Type B pancreatic cell (in vitro differentiated cells): ENCODE measurements around the gene ADA. TPM values are rescaled to one million over a fixed set of nuclear protein-coding genes. Genes with fewer than 3 reads are reported as not detected.

Source experiments
- DNase-seq: peaks from one replicate; pipeline ENCODE4 v3.0.0; 2021; ENCODE audit warnings: mixed read lengths; ENCODE audit not compliant: unreplicated experiment; ENCODE audit errors: extremely low spot score
- H3K27ac Mint-ChIP-seq: 2 replicates; pipeline ENCODE4 v1.8.0; 2021; ENCODE audit warnings: mild to moderate bottlenecking, mixed read lengths
- H3K27me3 Mint-ChIP-seq: 2 replicates; pipeline ENCODE4 v1.8.0; 2021; ENCODE audit warnings: mixed read lengths
- H3K36me3 Mint-ChIP-seq: 2 replicates; pipeline ENCODE4 v1.8.0; 2021; ENCODE audit warnings: mixed read lengths
- H3K4me1 Mint-ChIP-seq: one replicate; pipeline ENCODE4 v1.8.0; 2021; ENCODE audit warnings: mixed read lengths; ENCODE audit not compliant: unreplicated experiment
- H3K4me3 Mint-ChIP-seq: 2 replicates; pipeline ENCODE4 v1.8.0; 2021; ENCODE audit warnings: mild to moderate bottlenecking, mixed read lengths
- H3K9me3 Mint-ChIP-seq: 2 replicates; pipeline ENCODE4 v1.8.0; 2021; ENCODE audit warnings: mixed read lengths
- CTCF ChIP-seq: fragments of 200-600 bp; sonication (generic); conservative IDR thresholded peaks from 2 replicates; pipeline ENCODE4 v1.5.0; 2021; ENCODE audit warnings: antibody characterized with exemption, mild to moderate bottlenecking
- total RNA-seq: library from RNA; stranded (reverse); gene quantifications from 2 replicates; pipeline ENCODE4 v1.2.1, GENCODE V29; 2021; ENCODE audit warnings: low replicate concordance

ADA gene
- total RNA-seq, 1 donor from 2014 or later, result 15.1 TPM

DNA sequence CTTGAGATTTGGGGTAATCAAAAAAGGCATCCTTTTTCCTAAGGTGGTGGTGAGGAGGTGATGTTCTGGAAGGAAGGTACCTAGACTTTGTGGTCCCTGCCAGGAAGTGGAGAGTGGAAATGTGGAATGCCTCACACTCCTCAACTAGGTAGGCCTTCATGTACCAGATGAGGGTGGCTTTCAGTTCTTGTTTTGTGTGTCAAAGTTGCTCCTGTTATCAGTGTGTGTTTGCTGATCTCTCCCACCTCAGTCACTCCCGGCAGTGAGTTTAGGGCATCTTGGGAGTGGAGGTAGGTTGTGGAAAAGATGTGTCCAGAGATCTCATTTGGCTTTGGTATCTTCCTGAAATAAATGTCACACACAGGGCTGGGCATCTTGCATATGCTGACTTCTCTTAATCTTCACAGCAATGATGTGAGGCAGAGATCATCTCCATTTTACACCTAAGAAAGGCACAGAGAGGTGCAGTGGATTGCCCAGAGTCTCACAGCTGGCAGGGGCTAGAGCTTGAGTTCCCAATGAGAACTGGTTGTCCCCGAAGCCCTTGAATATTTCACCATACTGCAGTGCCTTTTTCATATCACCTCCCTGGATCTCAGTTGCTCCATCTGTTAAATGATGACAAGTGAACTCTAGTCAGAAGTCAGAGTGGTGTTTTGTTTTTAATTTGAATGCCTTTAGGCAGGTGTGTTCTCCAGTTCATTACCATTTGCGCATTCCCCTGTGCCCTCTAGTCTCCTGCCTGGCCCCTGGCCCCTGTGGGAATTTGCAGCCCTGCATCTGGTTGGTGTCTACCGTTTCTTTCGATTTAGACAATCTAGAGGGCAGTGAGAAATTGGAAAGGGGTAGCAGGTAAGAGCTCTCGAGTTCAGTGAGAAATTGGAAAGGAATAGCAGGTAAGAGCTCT is 66.2 kb downstream of the ADA start:
- Mint-ChIP-seq H3K36me3 (peaks cover 4% of the 10 kb centered on the region), H3K4me1 (peaks cover 34% of the 10 kb centered on the region), H3K9me3 (no peaks in the 10 kb centered on the region), H3K27me3 (peaks cover 3% of the 10 kb centered on the region), H3K4me3 (no peak overlapping the region), H3K27ac (no peak overlapping the region)
- DNase-seq, result no peak
- no peak for TF ChIP-seq CTCF

- no peaks in the 10 kb centered on the region for H3K9me3 Mint-ChIP-seq
- H3K4me3 Mint-ChIP-seq, result no peak overlapping the region
- H3K4me1 Mint-ChIP-seq, result peaks cover 41% of the 10 kb centered on the region
- H3K36me3 Mint-ChIP-seq, result no peaks in the 10 kb centered on the region
- TF ChIP-seq CTCF, result no peak
- no peak for DNase-seq
- H3K27ac Mint-ChIP-seq, result no peak overlapping the region
- H3K27me3 Mint-ChIP-seq, result peaks cover 3% of the 10 kb centered on the region
Measured at GRCh38 chr20:44584162-44584561, 67.3 kb downstream of the ADA start.

DNA sequence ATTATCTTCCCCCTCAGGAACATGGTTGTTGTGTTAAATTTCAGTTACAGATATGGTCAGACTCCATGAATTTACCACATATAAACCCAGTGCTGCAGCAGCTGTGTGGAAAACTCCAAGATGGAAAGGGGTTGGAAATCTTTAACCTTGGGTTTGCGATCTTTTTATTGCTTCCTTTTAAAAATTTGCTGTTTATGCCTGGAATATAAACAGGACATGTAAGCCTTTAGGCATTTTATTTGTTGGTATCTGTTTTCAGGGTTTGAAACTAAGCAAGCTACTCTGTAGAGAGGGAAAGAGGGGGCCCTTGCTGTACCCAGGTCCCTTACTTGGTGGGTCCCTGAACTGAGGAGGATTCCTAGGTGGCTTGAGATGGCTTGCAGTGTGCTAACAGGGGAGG is 68.3 kb downstream of the ADA start:
- no peaks in the 10 kb centered on the region for H3K36me3 Mint-ChIP-seq
- H3K4me1 Mint-ChIP-seq, result peaks cover 41% of the 10 kb centered on the region
- no peak overlapping the region for H3K4me3 Mint-ChIP-seq
- TF ChIP-seq CTCF, result no peak
- peaks cover 3% of the 10 kb centered on the region for H3K27me3 Mint-ChIP-seq
- H3K27ac Mint-ChIP-seq, result no peak overlapping the region
- H3K9me3 Mint-ChIP-seq, result no peaks in the 10 kb centered on the region
- DNase-seq, result no peak

GRCh38 chr20:44582311-44583025 is 69.0 kb downstream of the ADA start, which contains the start of gene PKIG:
Gene PKIG, plus strand, starts transcription at chr20:44582579. Its CDS starts 31,978 bp downstream, at chr20:44614557.
- TF ChIP-seq CTCF, result no peak
- peaks cover 3% of the 10 kb centered on the region for H3K27me3 Mint-ChIP-seq
- no peaks in the 10 kb centered on the region for H3K36me3 Mint-ChIP-seq
- H3K9me3 Mint-ChIP-seq, result no peaks in the 10 kb centered on the region
- no peak for DNase-seq
- H3K4me1 Mint-ChIP-seq, result peaks cover 41% of the 10 kb centered on the region
- peak within 1 kb of the TSS; percentile 17 for H3K4me3 Mint-ChIP-seq
- H3K27ac Mint-ChIP-seq, result no peak within 1 kb of the TSS

DNA sequence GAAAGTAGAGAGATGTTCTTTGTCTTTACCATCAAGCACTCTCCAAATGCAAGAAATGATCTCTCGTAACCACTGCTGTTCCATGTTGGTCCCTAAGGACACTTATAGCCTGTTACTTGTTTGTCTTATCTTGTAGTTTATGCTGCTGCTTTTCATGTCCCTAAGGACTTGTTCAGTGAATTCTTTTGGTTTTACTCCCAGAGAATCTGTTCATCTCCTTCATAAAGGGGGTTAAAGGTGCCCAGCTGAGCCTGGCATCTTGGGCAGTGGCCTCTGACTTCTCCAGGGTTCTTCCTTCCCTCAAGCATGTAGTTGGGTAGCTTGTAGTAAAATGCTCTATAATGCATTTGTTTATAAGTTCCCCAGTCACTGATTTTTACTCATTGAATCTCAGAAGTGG is 70.0 kb downstream of the ADA start:
- Mint-ChIP-seq H3K4me3 (no peak overlapping the region), H3K4me1 (peaks cover 41% of the 10 kb centered on the region), H3K36me3 (no peaks in the 10 kb centered on the region), H3K27me3 (peaks cover 3% of the 10 kb centered on the region), H3K27ac (no peak overlapping the region), H3K9me3 (no peaks in the 10 kb centered on the region)
- no peak for TF ChIP-seq CTCF
- DNase-seq, result no peak
